OCI-LY3 (cell line): ENCODE data around the gene RTL10.

Experiments used
- H2AFZ ChIP-seq: fragments of 200-600, 300-600 bp; shearing (Covaris generic); 2 replicates; pipeline ENCODE4 v1.6.0; 2014; ENCODE audit warnings: antibody characterized with exemption, low read depth, low read length
- H3K27ac ChIP-seq: fragments of 200-600, 300-600 bp; sonication (generic); 2 replicates; pipeline ENCODE4 v1.5.1; 2014; ENCODE audit warnings: mild to moderate bottlenecking, low read length, moderate library complexity, mixed read lengths
- H3K27me3 ChIP-seq: fragments of 200-600, 300-600 bp; sonication (generic); 2 replicates; pipeline ENCODE4 v1.6.1; 2014; ENCODE audit warnings: low read depth, low read length, mixed read lengths
- H3K36me3 ChIP-seq: fragments of 200-600, 300-600 bp; sonication (generic); replicated peaks from 2 replicates; pipeline ENCODE3; 2014; ENCODE audit warnings: low read depth, low read length, mixed read lengths
- H3K4me1 ChIP-seq: fragments of 300-600, 200-600 bp; sonication (generic); 2 replicates; pipeline ENCODE4 v1.6.1; 2014; ENCODE audit warnings: low read length, mixed read lengths
- H3K4me2 ChIP-seq: fragments of 200-600, 300-600 bp; sonication (generic); 2 replicates; pipeline ENCODE4 v1.6.1; 2014; ENCODE audit warnings: low read length, mixed read lengths
- H3K4me3 ChIP-seq: fragments of 300-600, 200-600 bp; sonication (generic); 2 replicates; pipeline ENCODE4 v1.5.1; 2014; ENCODE audit warnings: antibody characterized with exemption, mild to moderate bottlenecking, low read length, moderate library complexity
- H3K79me2 ChIP-seq: fragments of 300-600, 200-600 bp; shearing (Covaris generic); 2 replicates; pipeline ENCODE4 v1.6.1; 2014; ENCODE audit warnings: mild to moderate bottlenecking, low read length, mixed read lengths
- H3K9ac ChIP-seq: fragments of 300-600, 200-600 bp; shearing (Covaris generic); 2 replicates; pipeline ENCODE4 v1.6.0; 2014; ENCODE audit warnings: mild to moderate bottlenecking, low read length, moderate library complexity
- H3K9me3 ChIP-seq: fragments of 200-600, 300-600 bp; shearing (Covaris generic); 2 replicates; pipeline ENCODE4 v1.6.1; 2014; ENCODE audit warnings: low read length, mixed read lengths; ENCODE audit not compliant: insufficient read depth
- H4K20me1 ChIP-seq: fragments of 200-600, 300-600 bp; sonication (generic); 2 replicates; pipeline ENCODE4 v1.6.1; 2016; ENCODE audit warnings: low read length, mixed read lengths; ENCODE audit not compliant: insufficient read depth
- CTCF ChIP-seq: fragments of 200-600, 300-600 bp; sonication (generic); IDR thresholded peaks from 2 replicates; pipeline ENCODE4 v1.5.1; 2014; ENCODE audit warnings: antibody characterized with exemption, low read length, low read depth
- EZH2phosphoT487 ChIP-seq: fragments of 200-600 bp; shearing (Covaris generic); IDR thresholded peaks from 2 replicates; pipeline ENCODE4 v1.6.1; 2018; ENCODE audit warnings: antibody characterized with exemption, mixed run types, low read depth

RTL10 gene

GRCh38 chr22:19831016-19831415 is 23.7 kb downstream of the RTL10 start:
- H3K4me1 ChIP-seq, result peaks cover 10% of the 10 kb centered on the region
- H3K4me2 ChIP-seq, result no peak overlapping the region

GRCh38 chr22:19828035-19828401 is 26.7 kb downstream of the RTL10 start:
- H3K9me3 ChIP-seq, result no peaks in the 10 kb centered on the region
- H3K4me2 ChIP-seq, result no peak overlapping the region
- H3K4me3 ChIP-seq, result no peak overlapping the region
- H3K9ac ChIP-seq, result no peak overlapping the region
- H3K27me3 ChIP-seq, result no peaks in the 10 kb centered on the region
- H2AFZ ChIP-seq, result no peak overlapping the region
- H3K4me1 ChIP-seq, result peaks cover 9% of the 10 kb centered on the region
- TF ChIP-seq CTCF (no peak), EZH2phosphoT487 (no peak)
- no peaks in the 10 kb centered on the region for H3K79me2 ChIP-seq
- no peaks in the 10 kb centered on the region for H3K36me3 ChIP-seq
- H4K20me1 ChIP-seq, result no peaks in the 10 kb centered on the region
- no peak overlapping the region for H3K27ac ChIP-seq

More at GRCh38 chr22:19831016-19831415, 23.7 kb downstream of the RTL10 start:
- Histone ChIP-seq H3K9me3 (no peaks in the 10 kb centered on the region), H4K20me1 (no peaks in the 10 kb centered on the region), H2AFZ (no peak overlapping the region), H3K9ac (no peak overlapping the region), H3K4me3 (no peak overlapping the region), H3K36me3 (no peaks in the 10 kb centered on the region), H3K79me2 (no peaks in the 10 kb centered on the region), H3K27ac (no peak overlapping the region), H3K27me3 (no peaks in the 10 kb centered on the region)
- no peak for TF ChIP-seq EZH2phosphoT487
- TF ChIP-seq CTCF, result no peak

GRCh38 chr22:19827341-19828034 is 27.2 kb downstream of the RTL10 start:
- H3K9ac ChIP-seq, result no peak overlapping the region

GRCh38 chr22:19826619-19826950 is 28.1 kb downstream of the RTL10 start:
- no peak overlapping the region for H2AFZ ChIP-seq
- no peaks in the 10 kb centered on the region for H3K36me3 ChIP-seq
- no peak overlapping the region for H3K4me2 ChIP-seq
- H3K79me2 ChIP-seq, result no peaks in the 10 kb centered on the region
- no peak overlapping the region for H3K4me3 ChIP-seq
- H3K27ac ChIP-seq, result no peak overlapping the region
- H3K9ac ChIP-seq, result no peak overlapping the region
- H3K27me3 ChIP-seq, result no peaks in the 10 kb centered on the region
- TF ChIP-seq EZH2phosphoT487 (no peak), CTCF (no peak)
- no peaks in the 10 kb centered on the region for H3K4me1 ChIP-seq
- no peaks in the 10 kb centered on the region for H4K20me1 ChIP-seq
- H3K9me3 ChIP-seq, result no peaks in the 10 kb centered on the region

More at GRCh38 chr22:19827341-19828034, 27.2 kb downstream of the RTL10 start:
- no peak overlapping the region for H3K4me3 ChIP-seq
- no peaks in the 10 kb centered on the region for H3K36me3 ChIP-seq
- TF ChIP-seq CTCF, result no peak
- H2AFZ ChIP-seq, result no peak overlapping the region
- H3K4me2 ChIP-seq, result no peak overlapping the region
- peaks cover 4% of the 10 kb centered on the region for H3K4me1 ChIP-seq
- no peaks in the 10 kb centered on the region for H3K9me3 ChIP-seq
- no peaks in the 10 kb centered on the region for H4K20me1 ChIP-seq
- no peak overlapping the region for H3K27ac ChIP-seq
- H3K27me3 ChIP-seq, result no peaks in the 10 kb centered on the region
- H3K79me2 ChIP-seq, result no peaks in the 10 kb centered on the region
